Esophagus squamous epithelium (tissue), 4 donors: Measurements from ENCODE around the gene PRMT5.

ENCODE experiments used
- CTCF ChIP-seq, 6 experiments: fragments of 450-650 bp in 4 of 6; fragments of 200-600 bp in 2 of 6; sonication (generic) in 2 of 6; IDR thresholded peaks; one replicate each; pipeline ENCODE4 v1.5.1; 2016 to 2019; ENCODE audit warnings: antibody characterized with exemption in 6 of 6, mild to moderate bottlenecking in 4 of 6, moderate library complexity in 4 of 6
- POLR2A ChIP-seq, 4 donors: fragments of 450-650 bp; IDR thresholded peaks; one replicate each; pipeline ENCODE4 v1.6.1; 2017; ENCODE audit warnings: antibody characterized with exemption in 4 of 4, mild to moderate bottlenecking in 4 of 4, moderate library complexity in 3 of 4

GRCh38 chr14:22922294-22922693, 6.9 kb downstream of the PRMT5 start:
- TF ChIP-seq CTCF (IDR thresholded peaks at IDR 0.05) (no peak), POLR2A (IDR thresholded peaks at IDR 0.05) (no peak)
